VCaP (cell line): ENCODE results near the gene SWSAP1.
"Not testable (repeated sequence)": the region's sequence is repeated elsewhere in the genome, so short reads cannot be mapped to it uniquely, and the experiment has no call there.

Source experiments
- H3K27ac ChIP-seq: fragments of 450-650 bp; 2 replicates; pipeline ENCODE4 v1.5.1; 2017
- TF ChIP-seq, protein P1 (sequence below): fragments of 450-650 bp; conservative IDR thresholded peaks from 2 replicates; pipeline ENCODE4 v1.5.1; 2017; ENCODE audit warnings: mild to moderate bottlenecking, moderate library complexity

SWSAP1 gene, protein sequence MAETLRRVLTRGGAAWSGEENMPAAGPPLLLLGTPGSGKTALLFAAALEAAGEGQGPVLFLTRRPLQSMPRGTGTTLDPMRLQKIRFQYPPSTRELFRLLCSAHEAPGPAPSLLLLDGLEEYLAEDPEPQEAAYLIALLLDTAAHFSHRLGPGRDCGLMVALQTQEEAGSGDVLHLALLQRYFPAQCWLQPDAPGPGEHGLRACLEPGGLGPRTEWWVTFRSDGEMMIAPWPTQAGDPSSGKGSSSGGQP

DNA sequence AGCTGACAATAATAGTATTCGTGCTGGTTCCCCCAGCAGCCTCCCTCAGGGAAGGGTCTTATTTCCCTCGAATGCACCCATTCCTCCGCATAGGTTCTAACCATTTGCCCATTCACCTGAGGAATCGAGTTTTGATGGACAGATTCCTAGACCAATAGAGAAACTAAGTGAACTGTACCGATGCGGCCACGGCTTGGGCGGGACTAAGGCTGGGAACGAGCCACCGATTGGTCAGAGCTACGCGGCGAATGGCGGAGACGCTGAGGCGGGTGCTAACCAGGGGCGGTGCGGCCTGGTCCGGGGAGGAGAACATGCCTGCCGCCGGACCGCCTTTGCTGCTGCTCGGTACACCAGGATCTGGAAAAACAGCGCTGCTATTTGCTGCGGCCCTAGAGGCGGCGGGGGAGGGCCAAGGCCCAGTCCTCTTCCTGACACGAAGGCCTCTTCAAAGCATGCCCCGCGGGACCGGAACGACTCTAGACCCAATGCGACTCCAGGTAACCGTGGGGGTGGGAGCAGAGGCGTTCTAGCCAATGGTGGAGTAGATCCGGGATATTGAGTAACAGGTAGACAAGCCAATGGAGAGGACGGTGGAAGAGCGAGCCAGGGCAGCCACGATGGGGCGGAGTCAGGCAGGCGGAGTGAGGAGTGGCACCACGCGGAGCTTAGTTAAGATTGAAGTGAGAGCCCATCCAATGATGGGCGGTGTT lies at the start of gene SWSAP1:
Gene SWSAP1, plus strand, starts transcription at position 234 of the 710 bp plus-strand sequence. Its CDS starts 15 bp downstream, at position 249.
- H3K27ac ChIP-seq = peak within 1 kb of the TSS; percentile 93
- TF ChIP-seq, protein P1, sequence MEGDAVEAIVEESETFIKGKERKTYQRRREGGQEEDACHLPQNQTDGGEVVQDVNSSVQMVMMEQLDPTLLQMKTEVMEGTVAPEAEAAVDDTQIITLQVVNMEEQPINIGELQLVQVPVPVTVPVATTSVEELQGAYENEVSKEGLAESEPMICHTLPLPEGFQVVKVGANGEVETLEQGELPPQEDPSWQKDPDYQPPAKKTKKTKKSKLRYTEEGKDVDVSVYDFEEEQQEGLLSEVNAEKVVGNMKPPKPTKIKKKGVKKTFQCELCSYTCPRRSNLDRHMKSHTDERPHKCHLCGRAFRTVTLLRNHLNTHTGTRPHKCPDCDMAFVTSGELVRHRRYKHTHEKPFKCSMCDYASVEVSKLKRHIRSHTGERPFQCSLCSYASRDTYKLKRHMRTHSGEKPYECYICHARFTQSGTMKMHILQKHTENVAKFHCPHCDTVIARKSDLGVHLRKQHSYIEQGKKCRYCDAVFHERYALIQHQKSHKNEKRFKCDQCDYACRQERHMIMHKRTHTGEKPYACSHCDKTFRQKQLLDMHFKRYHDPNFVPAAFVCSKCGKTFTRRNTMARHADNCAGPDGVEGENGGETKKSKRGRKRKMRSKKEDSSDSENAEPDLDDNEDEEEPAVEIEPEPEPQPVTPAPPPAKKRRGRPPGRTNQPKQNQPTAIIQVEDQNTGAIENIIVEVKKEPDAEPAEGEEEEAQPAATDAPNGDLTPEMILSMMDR = no peak

DNA sequence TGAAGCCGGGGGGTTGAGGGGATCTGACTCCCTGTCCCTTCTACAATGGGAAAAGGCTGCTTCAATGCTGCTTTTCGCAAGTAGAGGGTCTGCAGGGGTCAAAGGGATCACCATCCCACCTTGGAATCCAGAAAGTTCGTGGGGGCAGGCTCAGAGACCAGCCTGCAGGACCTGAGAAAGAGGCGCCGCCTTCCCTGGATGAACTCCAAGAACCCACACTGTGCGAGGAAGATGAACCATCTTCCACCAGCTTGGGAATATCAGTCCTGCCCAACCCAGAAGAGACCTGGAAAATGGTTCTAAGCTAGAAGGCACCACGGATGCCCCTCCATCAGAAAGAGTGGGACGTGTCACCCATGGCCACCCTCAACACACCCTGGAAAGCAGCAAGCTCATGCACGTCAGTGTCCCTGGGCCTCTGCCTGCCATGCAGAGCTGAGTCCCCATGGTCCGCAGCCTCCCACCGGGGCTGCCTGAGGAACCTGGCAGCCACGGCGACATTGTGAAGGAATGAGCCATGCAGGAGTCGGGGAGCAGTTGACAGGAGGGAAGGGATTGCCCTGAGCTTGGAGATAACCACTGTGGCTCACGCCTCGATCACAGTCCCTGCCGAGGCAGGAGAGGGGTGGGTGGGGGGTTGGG lies 49.6 kb upstream of the SWSAP1 start:
- TF ChIP-seq, protein P1 = no peak
- H3K27ac ChIP-seq = peak overlapping the region; percentile 83

DNA sequence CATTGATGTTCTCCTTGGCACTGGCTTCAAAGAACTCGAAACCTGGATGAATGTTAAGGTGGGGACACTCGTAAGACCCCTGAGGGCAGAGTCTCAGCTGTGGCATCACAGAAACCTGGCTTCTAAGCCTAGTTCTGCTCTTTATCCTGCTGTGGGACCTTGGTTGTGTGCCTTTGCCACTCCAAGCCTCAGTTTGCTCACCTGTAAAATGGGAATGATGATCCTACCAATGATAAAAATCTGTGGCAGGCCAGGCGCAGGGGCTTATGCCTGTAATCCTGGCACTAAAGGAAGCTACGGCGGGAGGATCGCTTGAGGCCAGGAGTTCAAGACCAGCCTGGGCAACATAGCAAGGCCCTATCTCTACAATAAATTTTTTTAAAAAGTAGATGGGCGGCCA lies 48.9 kb upstream of the SWSAP1 start:
- no peak overlapping the region for H3K27ac ChIP-seq
- TF ChIP-seq, protein P1 = no peak

DNA sequence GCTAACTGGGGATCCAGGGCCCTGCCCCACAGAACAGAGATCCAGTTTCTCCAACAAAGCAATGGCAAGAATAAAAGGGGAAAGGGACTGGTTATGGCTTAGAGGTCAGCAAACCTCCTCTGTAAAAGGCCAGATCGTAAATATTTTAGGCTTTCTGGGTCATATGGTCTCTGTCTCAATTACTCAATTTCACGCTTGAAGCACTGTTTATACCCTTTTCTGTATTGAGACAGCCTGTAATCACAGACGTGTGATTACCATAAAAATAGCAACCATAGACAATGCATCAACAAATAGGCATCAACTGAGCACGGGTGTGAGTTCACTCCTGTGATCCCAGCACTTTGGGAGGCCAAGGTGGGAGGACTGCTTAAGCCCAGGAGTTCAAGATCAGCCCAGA lies 44.3 kb upstream of the SWSAP1 start:
- TF ChIP-seq, protein P1 = no peak
- H3K27ac ChIP-seq = no peak overlapping the region

DNA sequence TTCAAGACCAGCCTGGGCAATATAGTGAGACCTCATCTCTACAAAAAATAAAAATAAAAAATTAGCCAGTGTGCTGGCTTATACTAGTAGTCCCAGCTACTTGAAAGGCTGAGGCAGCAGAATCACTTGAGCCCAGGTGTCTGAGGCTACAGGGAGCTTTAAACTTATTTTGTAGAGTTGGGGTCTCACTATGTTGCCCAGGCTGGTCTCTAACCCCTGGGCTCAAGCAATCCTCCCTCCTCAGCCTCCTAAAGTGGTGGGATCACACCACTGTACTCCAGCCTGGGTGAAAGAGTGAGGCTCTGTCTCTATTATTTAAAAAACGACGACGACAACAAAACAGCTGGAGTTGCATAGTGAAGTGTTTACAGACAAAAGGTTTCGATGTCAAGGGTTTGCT lies 43.0 kb upstream of the SWSAP1 start:
- H3K27ac ChIP-seq = no peak overlapping the region
- TF ChIP-seq, protein P1 = no peak

DNA sequence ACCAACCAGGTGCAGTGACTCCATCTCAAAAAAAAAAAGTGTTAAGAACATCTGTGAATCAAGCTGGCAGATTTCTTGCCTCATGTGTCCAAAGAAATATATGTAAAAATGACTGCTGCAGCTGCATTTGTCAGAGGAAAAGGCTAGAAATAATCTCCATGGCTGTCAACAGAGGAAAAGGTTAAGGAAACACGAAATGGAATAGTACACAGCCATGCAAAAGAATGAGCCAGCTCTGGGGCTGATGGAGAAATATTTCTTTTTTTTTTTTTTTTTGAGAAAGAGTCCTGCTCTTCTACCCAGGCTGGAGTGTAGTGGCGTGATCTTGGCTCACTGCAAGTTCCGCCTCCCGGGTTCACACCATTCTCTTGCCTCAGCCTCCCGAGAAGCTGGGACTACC lies 41.6 kb upstream of the SWSAP1 start:
- TF ChIP-seq, protein P1 = no peak
- no peak overlapping the region for H3K27ac ChIP-seq

DNA sequence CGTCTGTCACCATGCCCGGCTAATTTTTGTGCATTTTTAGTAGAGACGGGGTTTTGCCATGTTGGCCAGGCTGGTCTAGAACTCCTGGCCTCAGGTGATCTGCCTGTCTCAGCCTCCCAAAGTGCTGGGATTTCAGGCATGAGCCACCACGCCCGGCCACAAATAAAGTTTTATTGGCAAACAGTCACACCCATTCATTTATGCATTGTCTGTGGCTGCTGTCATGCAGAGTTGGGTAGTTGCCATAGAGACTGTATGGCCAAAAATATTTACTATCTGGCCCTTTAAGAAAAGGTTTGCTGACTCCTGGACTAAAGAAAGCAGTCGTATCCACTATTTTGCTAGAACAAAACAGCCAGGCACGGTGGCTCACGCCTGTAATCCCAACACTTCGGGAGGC lies 40.6 kb upstream of the SWSAP1 start:
- H3K27ac ChIP-seq = not testable (repeated sequence)
